Measurements from ENCODE around the gene ALPG.

DNA sequence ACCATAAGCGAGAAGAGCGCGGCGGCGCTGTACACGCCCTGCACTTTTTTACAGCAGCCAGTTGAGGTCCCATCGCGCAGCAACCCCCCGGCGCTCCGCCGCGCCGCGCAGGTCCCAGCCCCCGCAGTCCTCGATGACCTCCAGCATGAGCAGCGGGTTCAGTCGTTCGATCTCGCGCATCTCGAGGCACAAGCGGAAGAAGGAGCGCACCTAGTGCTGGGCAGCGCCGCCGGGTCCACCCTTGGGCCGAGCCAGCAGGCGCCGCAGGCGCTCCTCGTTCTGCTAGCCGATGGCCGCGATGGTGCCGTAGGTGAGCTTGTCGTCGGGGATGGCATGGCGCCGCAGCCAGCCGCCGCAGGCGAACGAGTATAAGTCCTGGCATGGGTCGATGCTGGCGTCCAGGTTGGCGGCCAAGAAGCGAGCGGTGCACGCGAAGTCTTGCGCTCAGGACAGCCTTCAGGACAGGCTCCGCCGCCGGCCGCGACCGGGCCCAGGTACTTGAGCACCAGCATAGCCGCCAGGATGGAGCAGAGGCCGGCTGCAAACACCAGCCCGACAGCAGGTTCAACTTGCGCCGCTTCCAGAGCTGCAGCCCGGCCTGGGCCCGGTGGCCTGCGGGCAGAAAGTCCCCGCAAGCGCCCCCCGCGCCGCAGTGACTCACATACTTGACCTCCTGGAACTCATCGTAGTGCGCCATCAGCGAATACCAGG lies 19.7 kb upstream of the ALPG start:
- no peak for TF ChIP-seq TAF1 (IDR thresholded peaks at IDR 0.05; ENCODE audit: borderline replicate concordance, insufficient read depth, low read length)
- TF ChIP-seq POLR2AphosphoS5 (IDR thresholded peaks at IDR 0.05; ENCODE audit: low read depth, low read length) = no peak
- no peak for TF ChIP-seq SIN3A (IDR thresholded peaks at IDR 0.05; ENCODE audit: borderline replicate concordance, insufficient read depth, low read length)
- TF ChIP-seq, protein P1, sequence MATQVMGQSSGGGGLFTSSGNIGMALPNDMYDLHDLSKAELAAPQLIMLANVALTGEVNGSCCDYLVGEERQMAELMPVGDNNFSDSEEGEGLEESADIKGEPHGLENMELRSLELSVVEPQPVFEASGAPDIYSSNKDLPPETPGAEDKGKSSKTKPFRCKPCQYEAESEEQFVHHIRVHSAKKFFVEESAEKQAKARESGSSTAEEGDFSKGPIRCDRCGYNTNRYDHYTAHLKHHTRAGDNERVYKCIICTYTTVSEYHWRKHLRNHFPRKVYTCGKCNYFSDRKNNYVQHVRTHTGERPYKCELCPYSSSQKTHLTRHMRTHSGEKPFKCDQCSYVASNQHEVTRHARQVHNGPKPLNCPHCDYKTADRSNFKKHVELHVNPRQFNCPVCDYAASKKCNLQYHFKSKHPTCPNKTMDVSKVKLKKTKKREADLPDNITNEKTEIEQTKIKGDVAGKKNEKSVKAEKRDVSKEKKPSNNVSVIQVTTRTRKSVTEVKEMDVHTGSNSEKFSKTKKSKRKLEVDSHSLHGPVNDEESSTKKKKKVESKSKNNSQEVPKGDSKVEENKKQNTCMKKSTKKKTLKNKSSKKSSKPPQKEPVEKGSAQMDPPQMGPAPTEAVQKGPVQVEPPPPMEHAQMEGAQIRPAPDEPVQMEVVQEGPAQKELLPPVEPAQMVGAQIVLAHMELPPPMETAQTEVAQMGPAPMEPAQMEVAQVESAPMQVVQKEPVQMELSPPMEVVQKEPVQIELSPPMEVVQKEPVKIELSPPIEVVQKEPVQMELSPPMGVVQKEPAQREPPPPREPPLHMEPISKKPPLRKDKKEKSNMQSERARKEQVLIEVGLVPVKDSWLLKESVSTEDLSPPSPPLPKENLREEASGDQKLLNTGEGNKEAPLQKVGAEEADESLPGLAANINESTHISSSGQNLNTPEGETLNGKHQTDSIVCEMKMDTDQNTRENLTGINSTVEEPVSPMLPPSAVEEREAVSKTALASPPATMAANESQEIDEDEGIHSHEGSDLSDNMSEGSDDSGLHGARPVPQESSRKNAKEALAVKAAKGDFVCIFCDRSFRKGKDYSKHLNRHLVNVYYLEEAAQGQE (IDR thresholded peaks at IDR 0.05; ENCODE audit: insufficient read depth in 1 of 2, low read depth in 2 of 2, low read length in 2 of 2) = no peak
